DMS 273 treated with DMSO at 0.1 percent for 48 hours (cell line): ENCODE data around the gene MICAL2.

Source experiments
- DNase-seq: peaks from one replicate; lab custom pipeline; 2025; lab: John Stamatoyannopoulos, UW

Gene MICAL2

GRCh38 chr11:12076840-12077534, 33.4 kb upstream of the MICAL2 start:
- DNase-seq, result no peak

DNA sequence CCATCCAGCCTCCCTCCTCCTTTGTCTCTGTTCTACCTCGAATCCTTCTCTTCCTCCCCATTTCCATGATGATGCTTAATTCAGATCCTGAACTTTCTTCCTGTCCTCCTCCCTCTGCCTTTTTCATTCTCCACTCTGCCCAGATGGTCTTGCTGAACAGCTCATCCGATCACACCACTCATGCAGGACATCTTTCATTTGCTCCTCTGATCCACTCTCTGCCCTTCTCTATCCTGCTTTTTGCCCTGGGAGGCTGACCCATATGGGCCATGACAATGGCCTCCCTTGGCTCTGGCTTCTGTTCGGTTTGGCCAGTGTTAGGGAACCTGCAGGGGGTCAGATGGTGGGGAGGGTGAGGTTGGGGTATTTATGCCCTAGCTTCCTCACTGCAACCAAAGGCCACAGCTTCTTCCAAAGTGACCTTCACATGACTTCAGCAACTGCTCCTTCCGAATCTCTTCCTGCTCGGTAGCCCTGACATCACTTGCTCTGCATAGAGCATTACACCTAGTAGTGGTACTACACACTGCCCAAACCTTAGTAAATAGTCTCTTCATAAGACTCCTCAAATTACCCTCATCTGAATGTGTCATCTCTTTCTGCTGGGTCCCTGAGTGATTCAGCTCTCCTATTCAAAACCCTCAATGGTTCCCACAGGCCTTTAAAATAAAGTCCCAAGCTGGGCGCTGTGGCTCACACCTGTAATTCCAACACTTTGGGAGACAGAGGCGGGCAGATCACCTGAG, 32.7 kb upstream of the MICAL2 start:
- no peak for DNase-seq

DNA sequence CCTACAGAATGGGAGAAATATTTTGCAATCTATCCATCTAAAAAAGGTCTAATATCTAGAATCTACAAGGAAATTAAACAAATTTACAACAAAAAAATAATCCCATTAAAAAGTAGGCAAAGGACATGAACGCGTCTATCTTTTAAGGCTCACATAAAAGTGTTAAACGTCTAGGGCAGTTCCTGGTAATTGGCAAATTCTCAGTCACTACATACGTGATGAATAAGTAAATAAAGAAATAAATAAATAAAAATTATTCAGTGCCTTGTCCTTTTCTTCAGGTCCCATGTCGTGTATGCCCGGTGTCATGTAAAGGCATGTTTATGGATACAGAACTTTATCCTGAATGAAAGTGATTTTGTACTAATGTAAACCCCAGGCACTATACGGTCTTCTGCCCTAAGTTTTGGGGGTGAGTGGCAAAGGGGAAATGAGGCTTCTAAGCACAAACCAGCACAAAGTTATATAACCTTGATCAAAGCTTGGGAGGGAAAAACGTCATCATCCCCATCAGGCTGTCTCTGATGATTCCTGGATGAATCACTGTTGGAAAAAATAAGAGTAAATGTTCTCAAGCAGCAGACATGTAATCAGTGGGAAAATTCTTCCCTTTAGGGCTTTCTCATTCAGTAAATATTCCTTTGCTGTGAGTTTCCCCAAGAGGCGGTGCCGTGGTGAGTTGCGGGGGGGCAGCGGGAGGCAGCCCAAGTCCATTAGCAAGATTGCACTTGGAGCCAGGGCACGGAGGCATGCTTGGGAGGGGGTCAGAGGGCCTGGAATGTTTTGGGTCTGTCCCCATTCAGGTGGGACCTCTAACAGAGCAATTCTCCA, 30.4 kb upstream of the MICAL2 start:
- DNase-seq, result no peak

- no peak for DNase-seq
Observed at GRCh38 chr11:12083380-12083779, 27.0 kb upstream of the MICAL2 start.

GRCh38 chr11:12084256-12084655, 26.1 kb upstream of the MICAL2 start:
- DNase-seq, result no peak

DNA sequence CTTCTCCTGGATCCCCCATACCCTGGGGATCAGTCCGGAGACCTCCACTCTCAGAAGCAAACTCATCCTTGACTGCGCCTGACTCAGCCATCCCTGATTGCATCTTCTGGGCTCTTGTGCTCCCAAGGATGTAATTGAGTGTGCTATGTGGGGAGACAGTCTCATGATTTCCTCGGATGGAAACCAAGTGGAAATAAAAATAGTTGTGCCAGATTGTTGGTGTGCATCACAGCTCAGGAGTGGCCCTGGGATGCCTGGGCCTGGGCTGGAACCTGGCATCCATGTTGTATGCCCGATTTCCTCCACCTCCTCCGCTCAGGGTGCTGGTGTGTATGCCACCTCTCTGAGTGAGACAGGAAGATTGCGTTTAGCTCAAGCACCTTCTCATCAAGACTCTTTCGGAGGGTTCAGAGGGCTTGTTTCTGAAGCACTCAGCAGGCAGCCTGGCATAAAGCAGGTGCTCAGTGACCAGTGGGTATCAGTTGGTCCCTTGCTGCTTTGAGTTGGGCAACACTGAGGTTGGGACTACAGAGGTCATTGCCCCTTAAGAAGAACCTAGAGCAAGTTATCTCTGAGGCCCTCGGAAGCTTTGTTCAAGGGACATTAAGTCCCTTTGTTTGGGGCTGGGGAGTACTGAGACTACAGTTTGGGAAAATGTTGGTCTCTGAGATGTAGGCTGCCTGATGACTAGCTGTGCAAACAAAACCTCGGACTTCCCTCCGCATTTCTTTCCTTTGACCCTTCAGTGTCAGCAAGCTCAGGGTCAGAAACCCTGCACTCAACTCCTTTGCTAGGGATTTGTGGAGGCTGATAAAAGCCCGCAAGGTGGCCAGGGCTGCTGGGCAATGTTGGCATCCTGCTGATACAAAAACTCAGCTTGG, 24.8 kb upstream of the MICAL2 start:
- DNase-seq, result no peak

- peak; percentile 32 for DNase-seq
Observed at GRCh38 chr11:12086271-12087074, 23.9 kb upstream of the MICAL2 start.

GRCh38 chr11:12087075-12088004, 23.1 kb upstream of the MICAL2 start:
- DNase-seq, result peak; percentile 2

DNA sequence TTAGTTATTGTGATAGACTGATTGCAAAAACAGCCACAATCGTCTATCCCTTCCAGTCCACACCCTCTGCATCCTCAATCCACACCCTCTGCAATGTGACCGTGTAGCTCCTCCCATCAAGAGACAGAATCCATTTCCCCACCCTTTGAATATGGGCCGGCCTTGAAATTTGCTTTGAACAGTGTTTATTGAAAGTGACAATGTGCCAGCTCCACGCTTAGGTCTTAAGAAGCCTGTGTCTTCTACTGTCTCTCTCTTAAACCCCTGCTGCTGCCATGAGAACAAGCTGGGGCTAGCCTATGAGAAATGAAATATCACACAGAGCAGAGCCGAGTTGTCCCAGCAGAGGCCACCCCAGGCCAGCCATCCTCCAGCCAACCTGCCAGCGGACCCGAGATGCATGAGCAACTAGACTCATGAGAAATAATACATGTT, 22.3 kb upstream of the MICAL2 start:
- DNase-seq, result no peak

- DNase-seq, result no peak
Observed at GRCh38 chr11:12088531-12088930, 21.9 kb upstream of the MICAL2 start.

DNA sequence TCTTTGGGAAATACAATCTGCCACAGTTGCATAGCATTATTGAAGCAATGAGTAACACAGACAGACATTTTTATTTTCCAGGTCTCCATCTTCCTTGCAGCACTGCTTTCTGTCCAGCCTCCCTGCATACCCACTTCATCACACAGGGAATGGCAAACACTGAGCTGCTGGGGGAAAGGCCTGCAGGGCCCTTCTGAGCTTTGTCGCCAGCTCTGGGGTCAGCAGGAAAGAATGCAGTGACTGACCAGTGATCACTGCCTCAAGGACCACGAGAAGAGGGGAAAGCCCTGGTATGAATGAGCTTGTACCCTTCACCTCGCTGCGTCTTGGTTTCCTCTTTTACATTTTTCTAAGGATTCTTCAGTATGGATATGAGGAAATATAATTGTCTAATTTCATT, 21.3 kb upstream of the MICAL2 start:
- no peak for DNase-seq

- no peak for DNase-seq
Observed at GRCh38 chr11:12089473-12089872, 20.9 kb upstream of the MICAL2 start.

GRCh38 chr11:12090061-12090591, 20.3 kb upstream of the MICAL2 start:
- DNase-seq, result peak; percentile 1

- DNase-seq, result no peak
Observed at GRCh38 chr11:12090761-12091258, 19.6 kb upstream of the MICAL2 start.

- no peak for DNase-seq
Observed at GRCh38 chr11:12091956-12092558, 18.3 kb upstream of the MICAL2 start.

GRCh38 chr11:12092714-12093113, 17.7 kb upstream of the MICAL2 start:
- DNase-seq, result no peak

DNA sequence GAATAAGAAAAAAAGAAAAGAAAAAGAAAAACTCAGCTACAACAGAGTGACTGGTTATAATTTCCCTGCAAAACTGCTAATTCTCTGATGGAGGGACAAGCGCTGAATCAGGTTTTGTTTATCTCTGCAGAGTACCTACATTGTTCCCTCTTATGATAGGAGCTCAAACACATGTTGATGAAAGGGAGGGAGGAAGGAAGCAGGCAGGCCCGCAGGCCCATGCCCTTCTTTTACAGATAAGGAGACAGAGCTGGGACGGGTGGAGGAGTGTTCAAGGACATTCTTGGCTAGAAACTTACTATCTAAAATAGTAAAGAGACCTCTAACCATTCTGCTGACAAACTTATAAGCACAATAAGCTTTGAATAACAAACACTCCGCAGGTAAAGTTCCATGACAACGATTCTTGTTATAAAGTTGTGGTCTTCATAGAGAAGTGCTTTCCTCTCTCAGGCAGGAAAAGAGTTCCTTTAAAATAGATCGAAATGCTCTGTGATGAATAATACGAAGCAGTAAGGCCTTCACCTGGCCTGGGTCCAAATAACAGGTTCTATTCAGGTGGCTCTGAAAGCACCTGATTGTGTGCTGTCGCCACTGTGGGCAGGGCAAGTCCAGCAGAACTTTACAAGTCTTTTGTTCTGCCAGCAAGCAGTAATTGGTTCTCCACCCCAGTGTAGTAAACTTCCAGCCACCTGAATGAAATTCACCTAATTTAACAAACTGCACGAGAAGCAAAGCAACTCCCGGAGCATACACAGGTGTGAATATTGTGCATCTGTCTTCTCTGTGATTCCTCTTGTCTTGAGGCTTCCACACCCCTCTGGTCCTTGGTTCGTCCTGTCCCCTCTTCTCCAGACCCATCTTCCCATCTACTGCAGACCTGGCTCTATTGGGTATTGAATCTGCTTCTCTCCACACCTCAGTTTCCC, 15.3 kb upstream of the MICAL2 start:
- DNase-seq, result no peak

DNA sequence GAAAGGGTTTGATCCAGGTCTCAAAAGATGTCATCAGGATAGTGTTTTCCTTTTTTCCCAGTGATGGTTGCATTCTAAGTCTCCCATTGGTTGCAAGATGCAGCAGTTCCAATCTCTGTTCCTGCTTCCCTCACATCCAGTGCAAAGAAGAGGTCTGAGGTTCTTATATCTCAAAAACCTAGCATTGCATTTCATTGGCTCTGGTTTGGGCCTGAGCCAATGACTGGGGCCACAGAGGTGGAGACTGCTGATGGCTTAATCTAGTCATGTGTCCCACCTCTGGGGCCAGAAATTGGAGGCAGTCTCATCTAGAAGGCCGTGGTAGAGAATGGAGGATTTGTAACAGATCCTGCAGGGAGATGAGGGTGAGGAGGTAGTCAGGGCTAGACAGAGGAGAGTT, 13.2 kb upstream of the MICAL2 start:
- DNase-seq, result no peak
